ENCODE measurements around the gene SERTAD1.

GRCh38 chr19:40390084-40390742 lies 35.6 kb downstream of the SERTAD1 start, which contains the start of gene HIPK4:
- no peak for TF ChIP-seq CTCF (IDR thresholded peaks at IDR 0.05; ENCODE audit: low read depth, low read length, poor library complexity, severe bottlenecking)
- no peak for TF ChIP-seq EZH2phosphoT487 (IDR thresholded peaks at IDR 0.05; ENCODE audit: borderline replicate concordance, low read length)

All from DOHH2 (cell line).